Erythroblast (primary cell): Measurements from ENCODE around the gene SCD.

Source experiments
- DNase-seq, 2 experiments: peaks; one replicate each; lab custom pipeline; 2025; lab: John Stamatoyannopoulos, UW
- GATA1 ChIP-seq: IDR thresholded peaks from 2 replicates; pipeline ENCODE4 v1.6.1; 2011; ENCODE audit warnings: low read depth, mild to moderate bottlenecking, control low read depth, low read length, moderate library complexity
- POLR2A ChIP-seq: IDR thresholded peaks from 2 replicates; pipeline ENCODE4 v1.6.1; 2011; ENCODE audit warnings: mild to moderate bottlenecking, low read length

The SCD gene

GRCh38 chr10:100377830-100378229, 30.8 kb downstream of the SCD start:
- TF ChIP-seq POLR2A = no peak
- TF ChIP-seq GATA1 = no peak
- DNase-seq = no peak

- TF ChIP-seq GATA1 (no peak), POLR2A (no peak)
- DNase-seq = no peak
These were observed 33.4 kb downstream of the SCD start for GRCh38 chr10:100380400-100380799.

- TF ChIP-seq GATA1 = no peak
- TF ChIP-seq POLR2A = no peak
- no peak for DNase-seq
These were observed 35.5 kb downstream of the SCD start for GRCh38 chr10:100382553-100382952.

GRCh38 chr10:100383251-100383650, 36.2 kb downstream of the SCD start:
- TF ChIP-seq POLR2A (no peak), GATA1 (no peak)

GRCh38 chr10:100391163-100392002, 44.4 kb downstream of the SCD start:
- DNase-seq = no peak
- no peak for TF ChIP-seq GATA1
- TF ChIP-seq POLR2A = no peak

More at GRCh38 chr10:100383251-100383650, 36.2 kb downstream of the SCD start:
- DNase-seq = no peak

- TF ChIP-seq POLR2A = no peak
- TF ChIP-seq GATA1 = no peak
- no peak for DNase-seq
These were observed 45.6 kb downstream of the SCD start for GRCh38 chr10:100392686-100393003.

- TF ChIP-seq POLR2A (no peak), GATA1 (no peak)
- DNase-seq = no peak
These were observed 48.6 kb downstream of the SCD start for GRCh38 chr10:100395626-100396025.

- no peak for DNase-seq
- no peak for TF ChIP-seq POLR2A
- no peak for TF ChIP-seq GATA1
These were observed 49.6 kb downstream of the SCD start for GRCh38 chr10:100396605-100397004.

- no peak for DNase-seq
- no peak for TF ChIP-seq GATA1
- no peak for TF ChIP-seq POLR2A
These were observed 54.7 kb downstream of the SCD start for GRCh38 chr10:100401631-100402328.

GRCh38 chr10:100403734-100404133, 56.7 kb downstream of the SCD start:
- TF ChIP-seq GATA1 (no peak), POLR2A (no peak)
- DNase-seq = no peak

GRCh38 chr10:100413173-100413572, 66.1 kb downstream of the SCD start:
- TF ChIP-seq POLR2A (no peak), GATA1 (no peak)
- no peak for DNase-seq
